Fibroblast of lung (primary cell): Measurements from ENCODE around the gene ABHD16B.

Experiments used
- EZH2 ChIP-seq: IDR thresholded peaks from 2 replicates; pipeline ENCODE4 v1.5.1; 2012; ENCODE audit warnings: low read length, control low read depth, mild to moderate bottlenecking; ENCODE audit errors: missing control alignments
- TF ChIP-seq, protein P1 (sequence below), 2 donors: IDR thresholded peaks in 1 of 2; conservative IDR thresholded peaks in 1 of 2; 1 replicate in 1 of 2; 2 replicates in 1 of 2; pipeline ENCODE4 v1.5.1; 2011 to 2012; ENCODE audit warnings: low read length in 2 of 2, control low read depth in 1 of 2, inconsistent platforms in 1 of 2, low read depth in 1 of 2, mild to moderate bottlenecking in 1 of 2

- TF ChIP-seq, protein P1, sequence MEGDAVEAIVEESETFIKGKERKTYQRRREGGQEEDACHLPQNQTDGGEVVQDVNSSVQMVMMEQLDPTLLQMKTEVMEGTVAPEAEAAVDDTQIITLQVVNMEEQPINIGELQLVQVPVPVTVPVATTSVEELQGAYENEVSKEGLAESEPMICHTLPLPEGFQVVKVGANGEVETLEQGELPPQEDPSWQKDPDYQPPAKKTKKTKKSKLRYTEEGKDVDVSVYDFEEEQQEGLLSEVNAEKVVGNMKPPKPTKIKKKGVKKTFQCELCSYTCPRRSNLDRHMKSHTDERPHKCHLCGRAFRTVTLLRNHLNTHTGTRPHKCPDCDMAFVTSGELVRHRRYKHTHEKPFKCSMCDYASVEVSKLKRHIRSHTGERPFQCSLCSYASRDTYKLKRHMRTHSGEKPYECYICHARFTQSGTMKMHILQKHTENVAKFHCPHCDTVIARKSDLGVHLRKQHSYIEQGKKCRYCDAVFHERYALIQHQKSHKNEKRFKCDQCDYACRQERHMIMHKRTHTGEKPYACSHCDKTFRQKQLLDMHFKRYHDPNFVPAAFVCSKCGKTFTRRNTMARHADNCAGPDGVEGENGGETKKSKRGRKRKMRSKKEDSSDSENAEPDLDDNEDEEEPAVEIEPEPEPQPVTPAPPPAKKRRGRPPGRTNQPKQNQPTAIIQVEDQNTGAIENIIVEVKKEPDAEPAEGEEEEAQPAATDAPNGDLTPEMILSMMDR (conservative IDR thresholded peaks at IDR 0.05 in 1 of 2, IDR thresholded peaks at IDR 0.05 in 1 of 2; ENCODE audit: low read depth in 1 of 2, low read length in 2 of 2), result no peak
- TF ChIP-seq EZH2, result no peak
Measured at GRCh38 chr20:63889241-63890200, 28.2 kb downstream of the ABHD16B start.
